ENCODE measurements around the gene ANO9.
A peak's percentile ranks its signal among the peaks of the same experiment; 100 is the strongest.
"Not testable (repeated sequence)": the region's sequence is repeated elsewhere in the genome, so short reads cannot be mapped to it uniquely, and the experiment has no call there.

Gene ANO9

GRCh38 chr11:452203-452744 lies 10.5 kb upstream of the ANO9 start:
- no peak for DNase-seq (ENCODE audit: low read depth, low spot score)

GRCh38 chr11:451738-452137 lies 9.9 kb upstream of the ANO9 start:
- no peak for DNase-seq (ENCODE audit: low read depth, low spot score)

GRCh38 chr11:450809-451451 lies 9.1 kb upstream of the ANO9 start:
- peak; percentile 54 for DNase-seq (ENCODE audit: low read depth, low spot score)

GRCh38 chr11:449889-450808 lies 8.3 kb upstream of the ANO9 start, which contains the start of gene PTDSS2:
Gene PTDSS2, plus strand, starts transcription at chr11:450279. Its CDS starts 177 bp downstream, at chr11:450456.
- DNase-seq (ENCODE audit: low read depth, low spot score): peak; percentile 88

- DNase-seq (ENCODE audit: low read depth, low spot score): peak; percentile 92
Measured at GRCh38 chr11:447923-448731, 6.3 kb upstream of the ANO9 start.

- DNase-seq (ENCODE audit: low read depth, low spot score): no peak
Measured at GRCh38 chr11:446891-447290, 5.1 kb upstream of the ANO9 start.

- no peak for DNase-seq (ENCODE audit: low read depth, low spot score)
Measured at GRCh38 chr11:445765-446588, 4.2 kb upstream of the ANO9 start.

- DNase-seq (ENCODE audit: low read depth, low spot score): no peak
Measured at GRCh38 chr11:444396-445144, 2.8 kb upstream of the ANO9 start.

- DNase-seq (ENCODE audit: low read depth, low spot score): no peak
Measured at GRCh38 chr11:443542-444199, 1.9 kb upstream of the ANO9 start.

- DNase-seq (ENCODE audit: low read depth, low spot score): no peak
Measured at GRCh38 chr11:442611-443081, 835 bp upstream of the ANO9 start.

GRCh38 chr11:441043-441417 lies 781 bp downstream of the ANO9 start:
- DNase-seq (ENCODE audit: low read depth, low spot score): no peak

GRCh38 chr11:440065-441042 lies 1.5 kb downstream of the ANO9 start:
- no peak for DNase-seq (ENCODE audit: low read depth, low spot score)

- no peak for DNase-seq (ENCODE audit: low read depth, low spot score)
Measured at GRCh38 chr11:439315-440064, 2.3 kb downstream of the ANO9 start.

- no peak for DNase-seq (ENCODE audit: low read depth, low spot score)
Measured at GRCh38 chr11:438101-438844, 3.5 kb downstream of the ANO9 start.

GRCh38 chr11:437228-437870 lies 4.5 kb downstream of the ANO9 start:
- no peak for DNase-seq (ENCODE audit: low read depth, low spot score)

- not testable (repeated sequence) for DNase-seq (ENCODE audit: low read depth, low spot score)
Measured at GRCh38 chr11:434999-435740, 6.6 kb downstream of the ANO9 start.

Measured in activated naive CD8-positive, alpha-beta T cell treated with anti-CD3 and anti-CD28 coated beads, Interleukin-2, amount 50 U/mL, for 16 hours (primary cell).